ENCODE results near the gene TMEM132C. TPM values are rescaled to one million over a fixed set of nuclear protein-coding genes. Genes with fewer than 3 reads are reported as not detected.
"Not testable (repeated sequence)": the region's sequence is repeated elsewhere in the genome, so short reads cannot be mapped to it uniquely, and the experiment has no call there.

Gene TMEM132C
- total and polyA plus RNA-seq, 2 experiments from 2014 or later: 10.6 to 16.5 TPM

DNA sequence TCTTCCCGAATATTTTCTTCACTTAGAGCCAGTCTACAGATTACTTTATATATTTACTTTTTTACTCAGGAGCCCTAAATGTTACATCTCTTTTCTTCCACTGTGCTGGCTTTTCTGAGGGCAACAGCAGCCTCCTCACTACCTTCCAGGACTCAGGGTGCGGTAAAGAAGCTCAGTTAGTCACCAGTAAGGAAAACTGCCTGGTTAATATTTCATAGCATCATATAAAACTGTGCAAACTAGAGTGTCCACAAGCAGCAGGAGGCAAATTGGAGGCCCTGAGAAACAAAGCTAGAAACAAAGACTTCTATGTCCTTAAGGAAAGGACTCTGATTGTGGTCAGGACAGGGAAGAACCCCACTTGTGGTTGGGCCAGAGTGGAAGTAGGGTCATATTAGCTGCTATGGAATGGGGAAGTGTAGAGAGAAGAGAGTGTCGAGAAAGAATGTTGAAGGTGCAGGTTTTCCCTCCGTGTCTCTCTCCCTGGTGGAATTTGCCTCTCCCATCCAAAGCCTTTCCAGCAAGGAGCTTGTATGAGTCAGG lies 336.7 kb downstream of the TMEM132C start:
- peak; percentile 34 for DNase-seq (ENCODE audit: low spot score)
- H3K36me3 ChIP-seq (replicated peaks; ENCODE audit: insufficient read depth, low read depth): no peaks in the 10 kb centered on the region
- no peaks in the 10 kb centered on the region for H4K20me1 ChIP-seq (ENCODE audit: insufficient read depth, poor library complexity, severe bottlenecking)
- TF ChIP-seq, protein P1, sequence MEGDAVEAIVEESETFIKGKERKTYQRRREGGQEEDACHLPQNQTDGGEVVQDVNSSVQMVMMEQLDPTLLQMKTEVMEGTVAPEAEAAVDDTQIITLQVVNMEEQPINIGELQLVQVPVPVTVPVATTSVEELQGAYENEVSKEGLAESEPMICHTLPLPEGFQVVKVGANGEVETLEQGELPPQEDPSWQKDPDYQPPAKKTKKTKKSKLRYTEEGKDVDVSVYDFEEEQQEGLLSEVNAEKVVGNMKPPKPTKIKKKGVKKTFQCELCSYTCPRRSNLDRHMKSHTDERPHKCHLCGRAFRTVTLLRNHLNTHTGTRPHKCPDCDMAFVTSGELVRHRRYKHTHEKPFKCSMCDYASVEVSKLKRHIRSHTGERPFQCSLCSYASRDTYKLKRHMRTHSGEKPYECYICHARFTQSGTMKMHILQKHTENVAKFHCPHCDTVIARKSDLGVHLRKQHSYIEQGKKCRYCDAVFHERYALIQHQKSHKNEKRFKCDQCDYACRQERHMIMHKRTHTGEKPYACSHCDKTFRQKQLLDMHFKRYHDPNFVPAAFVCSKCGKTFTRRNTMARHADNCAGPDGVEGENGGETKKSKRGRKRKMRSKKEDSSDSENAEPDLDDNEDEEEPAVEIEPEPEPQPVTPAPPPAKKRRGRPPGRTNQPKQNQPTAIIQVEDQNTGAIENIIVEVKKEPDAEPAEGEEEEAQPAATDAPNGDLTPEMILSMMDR (IDR thresholded peaks at IDR 0.05; ENCODE audit: poor library complexity): no peak
- TF ChIP-seq EZH2 (IDR thresholded peaks at IDR 0.05; ENCODE audit: borderline replicate concordance) (no peak), EZH2phosphoT487 (IDR thresholded peaks at IDR 0.05; ENCODE audit: low read depth, severe bottlenecking, unreplicated experiment) (no peak)
- H3K9me2 ChIP-seq (replicated peaks; ENCODE audit: insufficient read depth): no peaks in the 10 kb centered on the region
- WGBS (ENCODE audit: low lambda C conversion rate, missing lambda C conversion rate): 65% methylated on average over 4 of the region's 4 CpGs
- H3K4me1 ChIP-seq (ENCODE audit: insufficient read depth): peaks cover 11% of the 10 kb centered on the region
- H3K4me2 ChIP-seq: no peak overlapping the region
- no peaks in the 10 kb centered on the region for H3K79me2 ChIP-seq
- no peaks in the 10 kb centered on the region for H3K9me3 ChIP-seq (ENCODE audit: low read depth)
- H3K4me3 ChIP-seq: no peak overlapping the region
- no peak overlapping the region for H2AFZ ChIP-seq
- H3K27me3 ChIP-seq: no peaks in the 10 kb centered on the region
- peak overlapping the region; percentile 52 for H3K27ac ChIP-seq

GRCh38 chr12:128604219-128604618 lies 337.2 kb downstream of the TMEM132C start:
- not testable (repeated sequence) for H4K20me1 ChIP-seq (ENCODE audit: insufficient read depth, poor library complexity, severe bottlenecking); H3K27me3 ChIP-seq; DNase-seq (ENCODE audit: low spot score); H3K9me2 ChIP-seq (replicated peaks; ENCODE audit: insufficient read depth); H2AFZ ChIP-seq; H3K4me3 ChIP-seq; H3K9me3 ChIP-seq (ENCODE audit: low read depth); H3K4me2 ChIP-seq; H3K36me3 ChIP-seq (replicated peaks; ENCODE audit: insufficient read depth, low read depth); H3K79me2 ChIP-seq
- WGBS (ENCODE audit: low lambda C conversion rate, missing lambda C conversion rate): 95% methylated on average over 1 of the region's 1 CpG
- H3K4me1 ChIP-seq (ENCODE audit: insufficient read depth): peaks cover 11% of the 10 kb centered on the region
- H3K27ac ChIP-seq: peak overlapping the region; percentile 52

DNA sequence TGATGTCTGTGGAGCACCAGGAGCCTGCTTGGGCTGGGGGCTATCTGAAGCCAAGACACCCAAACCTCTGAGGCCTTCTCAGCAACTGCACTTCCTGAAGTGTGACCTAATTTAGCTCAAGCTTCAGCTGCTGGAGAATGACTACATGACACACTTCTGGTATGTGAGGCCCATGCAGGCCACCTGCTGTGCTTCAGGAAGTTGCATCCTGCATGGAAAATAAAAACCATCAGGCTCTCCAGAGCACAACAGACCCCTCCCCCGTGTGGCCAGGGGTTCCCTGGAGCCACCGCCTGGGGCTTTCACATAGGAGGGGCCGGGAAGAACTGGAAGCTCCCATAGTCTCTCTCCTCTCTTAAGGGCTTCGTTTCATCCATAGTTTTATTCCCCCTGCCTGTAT lies 339.1 kb downstream of the TMEM132C start:
- no peak for DNase-seq (ENCODE audit: low spot score)
- Histone ChIP-seq H3K36me3 (replicated peaks; ENCODE audit: insufficient read depth, low read depth) (no peaks in the 10 kb centered on the region), H3K4me3 (no peak overlapping the region), H3K4me1 (ENCODE audit: insufficient read depth) (peaks cover 11% of the 10 kb centered on the region), H3K9me2 (replicated peaks; ENCODE audit: insufficient read depth) (no peaks in the 10 kb centered on the region), H3K27ac (peak overlapping the region; percentile 81), H3K27me3 (no peaks in the 10 kb centered on the region), H3K9me3 (ENCODE audit: low read depth) (no peaks in the 10 kb centered on the region), H3K4me2 (no peak overlapping the region), H4K20me1 (ENCODE audit: insufficient read depth, poor library complexity, severe bottlenecking) (no peaks in the 10 kb centered on the region), H3K79me2 (no peaks in the 10 kb centered on the region), H2AFZ (no peak overlapping the region)
- WGBS (ENCODE audit: low lambda C conversion rate, missing lambda C conversion rate): 58% methylated on average over 4 of the region's 4 CpGs
- TF ChIP-seq EZH2phosphoT487 (IDR thresholded peaks at IDR 0.05; ENCODE audit: low read depth, severe bottlenecking, unreplicated experiment) (no peak), EZH2 (IDR thresholded peaks at IDR 0.05; ENCODE audit: borderline replicate concordance) (no peak)
- TF ChIP-seq, protein P1 (IDR thresholded peaks at IDR 0.05; ENCODE audit: poor library complexity): no peak

- Histone ChIP-seq H3K36me3 (replicated peaks; ENCODE audit: insufficient read depth, low read depth) (no peaks in the 10 kb centered on the region), H3K4me3 (no peak overlapping the region), H3K27me3 (no peaks in the 10 kb centered on the region), H3K4me1 (ENCODE audit: insufficient read depth) (peaks cover 11% of the 10 kb centered on the region), H4K20me1 (ENCODE audit: insufficient read depth, poor library complexity, severe bottlenecking) (no peaks in the 10 kb centered on the region), H3K4me2 (no peak overlapping the region), H3K9me2 (replicated peaks; ENCODE audit: insufficient read depth) (no peaks in the 10 kb centered on the region), H2AFZ (no peak overlapping the region), H3K79me2 (no peaks in the 10 kb centered on the region), H3K27ac (peak overlapping the region; percentile 81), H3K9me3 (ENCODE audit: low read depth) (no peaks in the 10 kb centered on the region)
- TF ChIP-seq, protein P1 (IDR thresholded peaks at IDR 0.05; ENCODE audit: poor library complexity): no peak
- 78% methylated on average over 3 of the region's 3 CpGs for WGBS (ENCODE audit: low lambda C conversion rate, missing lambda C conversion rate)
- DNase-seq (ENCODE audit: low spot score): no peak
Measured at GRCh38 chr12:128606538-128606937, 339.6 kb downstream of the TMEM132C start.
